H1 (cell line): ENCODE results near the gene SLC25A42.

Source experiments
- CTBP2 ChIP-seq: IDR thresholded peaks from 2 replicates; pipeline ENCODE4 v1.7.0; 2011; ENCODE audit warnings: borderline replicate concordance, mild to moderate bottlenecking, moderate library complexity, mixed read lengths, low read length; ENCODE audit not compliant: insufficient read depth, insufficient read length
- JUN ChIP-seq: IDR thresholded peaks from 2 replicates; pipeline ENCODE4 v1.6.1; 2011; ENCODE audit warnings: low read depth, mild to moderate bottlenecking, improper control_type of control experiment, low read length
- POLR2A ChIP-seq, 2 experiments: IDR thresholded peaks; 1 replicate in 1 of 2; 2 replicates in 1 of 2; pipeline ENCODE4 v1.6.1; 2011; ENCODE audit warnings: low read depth in 2 of 2, low read length in 2 of 2, mild to moderate bottlenecking in 2 of 2; ENCODE audit errors: control extremely low read depth in 1 of 2
- POLR2AphosphoS5 ChIP-seq: IDR thresholded peaks from 2 replicates; pipeline ENCODE4 v1.6.1; 2011; ENCODE audit warnings: low read depth, low read length
- RFX5 ChIP-seq: IDR thresholded peaks from 2 replicates; pipeline ENCODE4 v1.6.1; 2011; ENCODE audit warnings: low read depth, low read length, improper control_type of control experiment, borderline replicate concordance
- SP1 ChIP-seq: IDR thresholded peaks from 2 replicates; pipeline ENCODE4 v1.6.1; 2011; ENCODE audit warnings: low read depth, low read length
- TEAD4 ChIP-seq: IDR thresholded peaks from 2 replicates; pipeline ENCODE4 v1.6.1; 2012; ENCODE audit warnings: low read depth, low read length, inconsistent platforms, mixed read lengths
- TF ChIP-seq, protein P1 (sequence below), 3 experiments: IDR thresholded peaks; 1 replicate in 2 of 3; 2 replicates in 1 of 3; pipeline versions ENCODE4 v1.5.1 to v1.6.1; 2011; ENCODE audit warnings: low read length in 3 of 3, mild to moderate bottlenecking in 3 of 3, inconsistent platforms in 2 of 3, low read depth in 1 of 3, moderate library complexity in 1 of 3; ENCODE audit not compliant: insufficient read depth in 1 of 3; ENCODE audit errors: control extremely low read depth in 1 of 3
- TF ChIP-seq, protein P2 (sequence below): IDR thresholded peaks from 2 replicates; pipeline ENCODE4 v1.6.1; 2012; ENCODE audit warnings: inconsistent platforms

DNA sequence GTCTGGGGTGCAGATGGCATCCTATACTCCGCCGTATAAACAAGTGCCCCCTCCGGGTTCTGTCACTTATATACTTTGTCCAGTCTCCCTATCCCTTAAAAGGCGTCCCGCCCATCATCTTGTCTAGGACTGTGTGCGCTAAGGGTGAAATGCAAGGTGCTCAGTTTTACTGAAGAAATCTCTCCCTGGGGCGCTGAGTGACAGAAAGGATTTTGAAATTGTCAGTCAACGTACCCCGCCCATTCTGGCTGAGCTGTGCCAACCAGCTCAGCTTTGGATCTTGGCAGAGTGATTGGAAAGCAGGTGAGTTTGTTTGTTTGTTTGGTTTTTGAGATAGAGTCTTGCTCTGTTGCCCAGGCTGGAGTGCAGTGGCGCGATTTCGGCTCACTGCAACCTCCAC is 78.6 kb downstream of the SLC25A42 start:
- TF ChIP-seq, protein P1, sequence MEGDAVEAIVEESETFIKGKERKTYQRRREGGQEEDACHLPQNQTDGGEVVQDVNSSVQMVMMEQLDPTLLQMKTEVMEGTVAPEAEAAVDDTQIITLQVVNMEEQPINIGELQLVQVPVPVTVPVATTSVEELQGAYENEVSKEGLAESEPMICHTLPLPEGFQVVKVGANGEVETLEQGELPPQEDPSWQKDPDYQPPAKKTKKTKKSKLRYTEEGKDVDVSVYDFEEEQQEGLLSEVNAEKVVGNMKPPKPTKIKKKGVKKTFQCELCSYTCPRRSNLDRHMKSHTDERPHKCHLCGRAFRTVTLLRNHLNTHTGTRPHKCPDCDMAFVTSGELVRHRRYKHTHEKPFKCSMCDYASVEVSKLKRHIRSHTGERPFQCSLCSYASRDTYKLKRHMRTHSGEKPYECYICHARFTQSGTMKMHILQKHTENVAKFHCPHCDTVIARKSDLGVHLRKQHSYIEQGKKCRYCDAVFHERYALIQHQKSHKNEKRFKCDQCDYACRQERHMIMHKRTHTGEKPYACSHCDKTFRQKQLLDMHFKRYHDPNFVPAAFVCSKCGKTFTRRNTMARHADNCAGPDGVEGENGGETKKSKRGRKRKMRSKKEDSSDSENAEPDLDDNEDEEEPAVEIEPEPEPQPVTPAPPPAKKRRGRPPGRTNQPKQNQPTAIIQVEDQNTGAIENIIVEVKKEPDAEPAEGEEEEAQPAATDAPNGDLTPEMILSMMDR (IDR thresholded peaks at IDR 0.05; ENCODE audit: control extremely low read depth in 1 of 3, insufficient read depth in 1 of 3, low read depth in 1 of 3, low read length in 3 of 3): no peak
- TF ChIP-seq, protein P2, sequence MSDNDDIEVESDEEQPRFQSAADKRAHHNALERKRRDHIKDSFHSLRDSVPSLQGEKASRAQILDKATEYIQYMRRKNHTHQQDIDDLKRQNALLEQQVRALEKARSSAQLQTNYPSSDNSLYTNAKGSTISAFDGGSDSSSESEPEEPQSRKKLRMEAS: no peak
- TF ChIP-seq RFX5 (no peak), CTBP2 (no peak), SP1 (no peak), TEAD4 (no peak), POLR2A (IDR thresholded peaks at IDR 0.05; ENCODE audit: control extremely low read depth in 1 of 2, low read depth in 2 of 2, low read length in 2 of 2) (no peak), JUN (no peak), POLR2AphosphoS5 (no peak)
